T-helper 2 cell (primary cell): Measurements from ENCODE around the gene ASNS.

Experiments used
- DNase-seq, 5 experiments: peaks; one replicate each; pipeline versions ENCODE4 v3.0.0 to v3.0.0-alpha.2; 2012 to 2022

ASNS gene

GRCh38 chr7:97842006-97842405 lies 30.2 kb downstream of the ASNS start:
- no peak for DNase-seq

GRCh38 chr7:97835296-97836138 lies 36.7 kb downstream of the ASNS start:
- DNase-seq, result peak in 3 of 5 experiments; percentile 23 to 56 (median 35)

- no peak for DNase-seq
Observed at GRCh38 chr7:97819161-97819560, 53.0 kb downstream of the ASNS start.

GRCh38 chr7:97818066-97818663 lies 54.0 kb downstream of the ASNS start:
- no peak for DNase-seq
